Stimulated activated CD8-positive, alpha-beta memory T cell treated with anti-CD3 and anti-CD28 coated beads, Interleukin-2, amount 100 ng/mL, for 48 hours (primary cell): ENCODE measurements around the gene MKLN1.
"Not testable (repeated sequence)": the region's sequence is repeated elsewhere in the genome, so short reads cannot be mapped to it uniquely, and the experiment has no call there.

Experiments used
- DNase-seq, 2 donors: peaks; one replicate each; pipeline ENCODE4 v3.0.0-alpha.2; 2020; ENCODE audit warnings: low read depth in 2 of 2

MKLN1 gene

GRCh38 chr7:131400681-131401176 lies 73.1 kb downstream of the MKLN1 start:
- DNase-seq: no peak

DNA sequence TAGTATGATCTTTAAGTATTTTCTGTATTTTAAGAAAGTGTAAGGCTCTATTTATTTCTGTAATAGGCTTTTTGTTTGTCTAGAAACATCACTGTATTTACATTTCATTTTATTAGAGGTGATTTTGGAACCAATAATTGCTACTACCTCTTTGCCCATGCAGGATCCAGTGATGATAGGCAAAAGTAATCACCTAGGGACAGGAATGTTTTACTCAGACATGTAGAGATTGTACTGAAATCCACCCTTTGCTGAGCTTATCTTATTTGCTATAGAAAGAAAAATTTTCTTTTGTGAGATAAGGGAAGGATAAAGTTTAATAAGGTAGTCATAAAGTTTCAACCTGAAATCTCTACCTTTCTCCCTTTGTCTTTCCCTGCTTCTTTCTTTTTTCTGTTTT lies 73.5 kb downstream of the MKLN1 start:
- no peak for DNase-seq

DNA sequence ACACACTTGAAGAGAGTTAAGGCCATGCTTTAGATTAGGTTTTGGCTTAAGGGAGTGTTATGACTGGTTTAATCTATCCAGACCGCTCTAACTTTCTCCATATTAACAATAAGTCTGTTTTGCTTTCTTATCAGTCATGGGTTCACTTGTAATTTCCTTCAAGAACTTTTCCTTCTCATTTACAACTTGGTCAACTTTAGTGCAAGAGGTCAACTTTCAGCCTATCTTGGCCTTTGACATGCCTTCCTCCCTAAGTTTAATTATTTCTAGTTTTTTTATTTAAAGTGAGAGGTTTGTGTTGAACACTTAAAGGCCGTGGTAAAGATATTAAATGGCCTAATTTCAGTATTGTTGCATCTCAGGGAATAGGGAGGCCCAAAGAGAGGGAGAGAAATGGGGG lies 75.6 kb downstream of the MKLN1 start:
- no peak for DNase-seq

GRCh38 chr7:131404226-131404911 lies 76.7 kb downstream of the MKLN1 start:
- DNase-seq: no peak

DNA sequence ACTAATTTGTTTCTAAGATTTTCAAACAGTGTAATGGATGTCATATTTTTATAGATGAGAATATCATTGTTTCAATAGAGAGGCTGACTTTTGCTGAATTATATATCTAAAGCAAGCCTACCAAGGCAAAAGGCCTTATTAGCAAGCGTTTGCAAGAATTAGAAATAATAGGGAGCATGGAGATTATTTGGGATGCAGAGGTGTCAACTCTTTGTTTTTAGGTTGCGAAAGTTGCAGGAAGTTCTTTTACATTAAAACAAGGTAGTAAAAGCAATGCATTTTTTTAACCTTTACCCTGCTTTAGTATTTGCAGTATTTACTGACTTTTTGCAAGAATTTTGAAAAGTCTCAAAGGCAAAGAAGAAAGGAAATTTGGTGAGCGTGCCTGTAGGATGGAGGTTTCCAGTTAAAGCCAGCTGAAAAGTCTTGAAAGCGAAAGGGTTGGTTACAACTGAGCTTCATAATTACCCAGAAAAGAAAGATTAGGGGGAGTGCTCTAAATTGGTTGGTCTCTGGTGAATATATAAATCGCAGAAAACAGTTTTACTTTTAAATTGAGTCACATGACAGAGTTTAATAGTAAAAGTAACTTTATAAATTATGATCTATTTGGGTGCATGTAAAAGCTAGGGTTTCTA lies 81.6 kb downstream of the MKLN1 start:
- DNase-seq: no peak

DNA sequence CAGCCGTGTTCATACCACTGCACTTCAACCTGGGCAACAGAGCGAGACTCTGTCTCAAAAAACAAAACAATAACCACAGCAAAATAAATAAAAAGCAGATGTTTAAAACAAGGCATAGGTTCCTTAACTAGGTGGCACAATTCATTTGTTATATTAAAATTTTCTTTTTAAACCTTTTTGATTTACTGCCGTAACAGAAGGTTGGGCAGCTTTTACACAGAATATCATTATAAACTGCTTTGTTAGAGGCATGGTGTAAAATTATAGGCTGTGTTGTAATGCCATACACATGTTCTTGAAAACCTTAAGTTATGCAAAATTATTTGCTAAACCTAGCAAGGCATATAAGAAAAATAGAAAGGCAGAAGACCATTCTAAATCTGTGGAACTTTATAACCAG lies 84.4 kb downstream of the MKLN1 start:
- no peak for DNase-seq

- no peak for DNase-seq
Measured at GRCh38 chr7:131413711-131414110, 86.0 kb downstream of the MKLN1 start.

- no peak for DNase-seq
Measured at GRCh38 chr7:131424219-131424822, 96.6 kb downstream of the MKLN1 start.

DNA sequence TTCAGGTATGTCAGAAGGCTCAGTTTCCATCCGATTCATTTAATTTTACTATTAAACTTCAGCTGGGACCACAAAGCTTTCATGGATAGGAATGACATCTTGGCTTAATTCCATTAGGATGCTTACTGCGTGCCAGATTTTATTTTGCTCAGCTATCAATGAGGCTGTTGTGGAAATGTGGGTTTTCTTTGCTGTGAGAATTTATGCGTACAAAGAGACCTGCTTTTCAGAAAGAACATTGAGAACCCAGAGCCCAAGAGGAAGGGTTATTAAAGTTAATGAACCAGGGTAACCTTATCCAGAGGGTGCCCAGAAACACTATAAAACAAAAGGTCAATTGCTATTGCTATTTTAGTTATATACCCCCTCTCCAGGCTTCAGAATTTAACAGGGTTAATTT lies 98.3 kb downstream of the MKLN1 start:
- no peak for DNase-seq

DNA sequence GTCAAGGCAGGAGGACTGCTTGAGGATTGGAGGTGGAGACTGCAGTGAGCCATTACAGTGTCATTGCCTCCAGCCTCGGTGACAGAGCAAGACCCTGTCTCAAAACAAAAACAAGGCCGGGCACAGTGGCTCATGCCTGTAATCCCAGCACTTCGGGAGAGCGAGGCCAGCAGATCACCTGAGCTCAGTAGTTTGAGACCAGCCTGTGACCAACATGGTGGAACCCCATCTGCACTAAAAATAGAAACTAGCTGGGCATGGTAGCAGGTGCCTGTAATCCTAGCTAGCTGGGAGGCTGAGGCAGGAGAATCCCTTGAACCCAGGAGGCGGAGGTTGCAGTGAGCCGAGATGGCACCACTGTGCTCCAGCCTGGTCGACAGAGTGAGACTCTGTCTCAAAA lies 103.2 kb downstream of the MKLN1 start:
- not testable (repeated sequence) for DNase-seq

GRCh38 chr7:131431289-131431688 lies 103.6 kb downstream of the MKLN1 start:
- no peak for DNase-seq

- no peak for DNase-seq
Measured at GRCh38 chr7:131431756-131432155, 104.1 kb downstream of the MKLN1 start.

GRCh38 chr7:131436384-131436783 lies 108.7 kb downstream of the MKLN1 start:
- no peak for DNase-seq

DNA sequence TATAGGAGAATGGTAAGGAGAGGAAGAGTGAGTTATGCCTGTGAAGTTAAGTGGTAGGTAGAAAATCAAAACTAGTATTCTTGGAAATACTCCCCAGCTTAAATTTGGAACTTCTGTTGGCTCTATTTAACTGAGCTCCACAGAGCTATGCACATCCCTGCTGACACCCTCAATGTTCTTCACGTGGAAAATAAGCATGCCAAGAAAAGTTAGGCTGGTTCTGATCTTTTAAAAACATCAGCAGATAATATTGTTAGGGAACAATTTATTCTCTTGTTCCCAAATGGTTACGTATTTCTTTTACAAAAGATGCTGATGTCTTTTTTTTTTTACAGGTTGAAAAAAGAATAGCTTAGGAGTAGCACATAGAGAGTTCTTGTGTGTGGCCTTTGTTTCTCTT lies 111.3 kb downstream of the MKLN1 start:
- DNase-seq: no peak

DNA sequence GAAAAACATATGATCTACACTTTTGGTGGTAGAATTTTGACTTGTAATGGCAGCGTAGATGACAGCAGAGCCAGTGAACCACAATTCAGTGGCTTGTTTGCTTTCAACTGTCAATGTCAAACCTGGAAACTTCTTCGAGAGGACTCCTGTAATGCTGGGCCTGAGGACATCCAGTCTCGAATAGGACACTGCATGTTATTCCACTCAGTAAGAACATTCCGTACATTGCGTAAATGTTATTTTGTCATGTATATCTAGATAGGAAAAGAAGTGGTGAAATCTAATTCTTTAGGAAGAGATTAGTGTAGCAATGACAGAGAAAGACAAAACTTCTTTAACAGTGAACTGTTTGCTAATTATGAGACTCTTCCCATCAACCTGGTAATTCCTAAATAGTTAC lies 115.8 kb downstream of the MKLN1 start:
- DNase-seq: no peak

DNA sequence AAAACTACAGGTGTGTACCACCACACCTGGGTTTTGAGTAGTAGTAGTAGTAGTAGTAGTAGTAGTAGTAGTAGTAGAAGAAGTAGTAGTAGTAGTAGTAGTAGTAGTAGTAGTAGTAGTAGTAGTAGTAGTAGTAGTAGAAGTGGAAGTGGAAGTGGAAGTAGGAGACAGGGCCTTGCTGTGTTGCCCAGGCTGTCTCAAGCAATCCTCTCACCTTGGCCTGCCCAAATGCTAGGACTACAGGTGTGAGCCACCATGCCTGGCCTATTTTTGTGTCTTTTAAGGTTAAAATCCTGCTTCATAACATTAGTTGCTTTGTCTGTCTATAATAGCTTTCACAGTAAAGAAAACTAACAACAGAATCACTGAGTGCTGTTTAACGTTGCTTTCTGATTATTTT lies 117.0 kb downstream of the MKLN1 start:
- DNase-seq: no peak

GRCh38 chr7:131449373-131449902 lies 121.8 kb downstream of the MKLN1 start:
- no peak for DNase-seq

- no peak for DNase-seq
Measured at GRCh38 chr7:131454498-131454897, 126.8 kb downstream of the MKLN1 start.

GRCh38 chr7:131455001-131455400 lies 127.3 kb downstream of the MKLN1 start:
- no peak for DNase-seq

GRCh38 chr7:131455546-131455945 lies 127.9 kb downstream of the MKLN1 start:
- no peak for DNase-seq

DNA sequence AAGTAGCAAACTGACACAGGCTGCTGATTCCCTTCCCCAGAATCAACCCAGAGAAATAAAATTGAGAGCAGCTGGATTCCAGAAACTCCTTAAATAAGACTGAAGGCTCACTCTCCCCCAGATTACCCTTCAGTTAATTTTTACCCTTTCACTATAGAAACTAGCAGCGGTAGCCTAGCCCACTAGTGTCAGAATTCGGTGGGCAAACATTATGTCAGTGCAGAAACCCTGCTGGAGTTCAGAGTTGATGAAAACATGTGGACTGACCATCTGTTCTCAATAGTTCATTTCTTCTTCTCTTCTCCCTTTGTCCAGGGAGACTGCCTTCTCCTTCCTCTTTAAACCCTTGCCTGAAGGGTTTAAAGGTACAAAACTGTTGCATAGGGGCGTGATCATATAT lies 128.7 kb downstream of the MKLN1 start:
- no peak for DNase-seq

DNA sequence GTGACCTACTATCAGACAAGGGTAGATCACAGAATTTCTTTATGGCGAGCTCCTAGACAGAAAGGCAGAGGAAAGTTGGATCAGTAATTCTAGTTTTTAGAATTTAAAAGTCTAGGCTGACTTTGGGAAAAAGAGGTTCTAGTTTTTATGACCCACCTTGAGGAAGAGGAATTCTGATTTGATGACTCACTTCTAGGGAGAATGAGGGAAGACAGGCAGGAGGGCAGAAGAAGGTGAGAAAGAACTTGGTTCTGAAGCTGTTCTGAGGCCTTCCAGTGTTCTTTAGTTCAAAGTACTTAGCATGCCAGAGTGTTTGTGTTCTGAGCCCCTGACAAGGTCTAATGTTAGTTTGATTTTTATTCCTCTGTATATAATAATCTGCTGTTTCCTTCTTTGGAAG lies 131.6 kb downstream of the MKLN1 start:
- DNase-seq: no peak

DNA sequence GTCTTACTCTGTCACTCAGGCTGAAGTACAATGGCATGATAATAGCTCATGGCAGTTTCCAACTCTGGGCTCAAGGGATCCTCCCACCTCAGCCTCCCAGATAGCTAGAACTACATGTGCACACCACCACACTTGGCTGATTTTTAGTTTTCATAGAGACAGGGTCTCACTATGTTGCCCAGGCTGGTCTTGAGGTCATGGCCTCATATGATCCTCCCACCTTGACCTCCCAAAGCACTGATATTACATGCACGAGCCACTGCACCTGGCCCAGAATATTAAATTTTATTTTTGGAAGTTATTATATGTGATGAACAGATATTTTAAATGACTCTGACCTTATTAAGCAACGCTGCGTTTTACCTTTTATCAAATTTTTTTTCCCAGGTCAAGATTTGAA lies 134.4 kb downstream of the MKLN1 start:
- no peak for DNase-seq
